Karpas-422 (cell line): ENCODE results near the gene RGPD6. TPM values are rescaled to one million over a fixed set of nuclear protein-coding genes. Genes with fewer than 3 reads are reported as not detected.
"Not testable (repeated sequence)": the region's sequence is repeated elsewhere in the genome, so short reads cannot be mapped to it uniquely, and the experiment has no call there.

Source experiments
- DNase-seq: peaks from one replicate; pipeline ENCODE4 v3.0.0-alpha.2; 2015
- H2AFZ ChIP-seq: fragments of 200-600 bp; sonication (generic); 2 replicates; pipeline ENCODE4 v1.6.1; 2014; ENCODE audit warnings: antibody characterized with exemption, low read length, mixed read lengths
- H3K27ac ChIP-seq: fragments of 200-600 bp; sonication (generic); 2 replicates; pipeline ENCODE4 v1.5.1; 2014; ENCODE audit warnings: mild to moderate bottlenecking, low read length, moderate library complexity
- H3K27me3 ChIP-seq: fragments of 200-600 bp; sonication (generic); 2 replicates; pipeline ENCODE4 v1.6.1; 2014; ENCODE audit warnings: low read length, mixed read lengths
- H3K36me3 ChIP-seq: fragments of 200-600 bp; sonication (generic); 2 replicates; pipeline ENCODE4 v1.6.1; 2014; ENCODE audit warnings: low read length, mixed read lengths; ENCODE audit not compliant: insufficient read depth
- H3K4me1 ChIP-seq: fragments of 200-600 bp; sonication (generic); 2 replicates; pipeline ENCODE4 v1.6.1; 2014; ENCODE audit warnings: mild to moderate bottlenecking, low read length, mixed read lengths
- H3K4me2 ChIP-seq: fragments of 200-600 bp; sonication (generic); 2 replicates; pipeline ENCODE4 v1.6.1; 2014; ENCODE audit warnings: low read length, low read depth, mild to moderate bottlenecking; ENCODE audit not compliant: poor library complexity, severe bottlenecking
- H3K4me3 ChIP-seq: fragments of 200-600 bp; sonication (generic); 2 replicates; pipeline ENCODE4 v1.5.1; 2014; ENCODE audit warnings: mild to moderate bottlenecking, antibody characterized with exemption, low read length, mixed read lengths
- H3K79me2 ChIP-seq: fragments of 200-600 bp; sonication (generic); 2 replicates; pipeline ENCODE4 v1.6.1; 2014; ENCODE audit warnings: mild to moderate bottlenecking, low read length, mixed read lengths
- H3K9ac ChIP-seq: fragments of 200-600 bp; sonication (generic); 2 replicates; pipeline ENCODE4 v1.6.0; 2014; ENCODE audit warnings: low read length
- H3K9me2 ChIP-seq: fragments of 200-600 bp; sonication (generic), shearing (Covaris generic); replicated peaks from 2 replicates; pipeline ENCODE4 v1.6.0; 2014; ENCODE audit warnings: mild to moderate bottlenecking, low read length, moderate library complexity; ENCODE audit not compliant: insufficient read depth
- H3K9me3 ChIP-seq: fragments of 300-700, 200-600 bp; sonication (generic); 2 replicates; pipeline ENCODE4 v1.6.1; 2014; ENCODE audit warnings: low read length, mixed read lengths
- H4K20me1 ChIP-seq: fragments of 200-600 bp; sonication (generic); 2 replicates; pipeline ENCODE4 v1.6.1; 2014; ENCODE audit warnings: mild to moderate bottlenecking, antibody characterized with exemption, low read length, low read depth; ENCODE audit not compliant: insufficient read depth
- total RNA-seq: library from RNA; depleted of rRNA; stranded (reverse); fragments of >200 nt; shearing (Covaris generic); gene quantifications from 2 replicates; pipeline ENCODE4 v1.2.3, GENCODE V29; 2014; ENCODE audit warnings: low replicate concordance; rRNA removed

The RGPD6 gene
- total RNA-seq, result 0.43 and 1.2 TPM in 2 replicates

DNA sequence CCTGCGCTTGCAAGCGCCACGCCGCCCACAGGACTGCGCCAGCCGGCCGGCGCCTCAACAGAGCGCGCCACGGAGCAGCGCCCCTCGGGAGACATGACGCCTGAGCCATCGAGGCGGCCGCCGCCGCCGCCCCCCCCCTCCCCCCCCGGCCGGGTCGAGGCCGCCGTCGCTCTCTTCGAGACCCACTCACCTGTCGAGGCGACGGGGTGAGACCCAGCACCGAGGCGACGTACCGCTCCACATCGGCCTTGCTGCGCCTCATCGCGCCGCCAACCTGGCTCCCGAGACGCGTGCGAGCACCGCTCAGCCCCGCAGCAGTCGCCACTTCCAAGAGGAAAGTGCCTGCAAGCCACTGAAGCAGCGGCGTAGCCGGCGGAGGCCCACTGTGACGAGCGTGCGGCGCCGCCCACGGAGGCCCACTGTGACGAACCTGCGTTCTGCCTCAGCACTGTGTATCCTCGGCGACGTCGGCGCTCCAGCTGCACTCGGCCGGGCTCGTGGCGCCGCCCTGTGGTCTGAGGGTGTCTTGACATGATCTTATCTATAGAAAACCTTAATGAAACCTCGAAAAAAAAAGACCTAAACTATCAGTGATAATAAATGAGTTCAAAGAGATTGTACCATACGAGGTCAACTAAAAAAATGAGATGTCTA, at the start of gene RGPD6:
TSS of gene RGPD6 (minus strand) at position 460 of the 654 bp plus-strand sequence. CDS start at position 262, 198 bp downstream.
- H3K9me3 ChIP-seq, H3K9ac ChIP-seq, H3K36me3 ChIP-seq, H4K20me1 ChIP-seq, DNase-seq, H3K79me2 ChIP-seq, H3K4me2 ChIP-seq, H3K27ac ChIP-seq, H3K27me3 ChIP-seq, H2AFZ ChIP-seq, H3K4me1 ChIP-seq, H3K4me3 ChIP-seq, H3K9me2 ChIP-seq: not testable (repeated sequence)

DNA sequence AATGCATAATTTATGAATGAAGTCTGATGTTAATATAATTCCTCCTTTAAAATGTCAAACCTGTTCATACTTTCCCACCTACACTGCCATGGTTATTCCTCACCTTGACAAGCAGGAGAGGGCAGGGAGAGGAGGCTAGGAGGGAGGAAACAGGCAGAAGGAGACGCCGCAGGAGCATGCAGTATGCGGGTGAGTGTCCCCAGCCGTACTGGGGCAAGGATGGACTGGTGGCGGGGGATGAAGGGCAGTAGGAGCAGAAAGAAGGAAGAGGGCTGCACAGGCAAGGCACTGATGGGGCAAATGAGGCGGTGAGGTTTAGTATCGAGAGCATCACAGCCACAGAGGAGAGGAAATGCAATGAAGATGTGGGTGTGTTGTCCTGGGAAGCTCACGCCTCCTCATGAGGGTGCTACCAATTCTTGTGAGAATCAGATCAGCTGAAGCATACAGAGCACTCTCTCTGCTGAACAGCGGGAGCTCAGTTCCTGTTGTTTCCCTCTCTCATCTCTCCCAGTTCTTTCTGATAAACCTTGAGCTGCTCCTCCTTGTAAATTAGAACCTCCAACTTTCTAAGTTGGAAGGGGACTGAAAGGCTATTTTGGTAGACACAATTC, 42.4 kb upstream of the RGPD6 start:
- H3K4me3 ChIP-seq, H3K79me2 ChIP-seq, H3K9ac ChIP-seq, H3K27ac ChIP-seq, H2AFZ ChIP-seq, H3K9me3 ChIP-seq, H3K36me3 ChIP-seq, DNase-seq, H3K27me3 ChIP-seq, H3K4me2 ChIP-seq, H4K20me1 ChIP-seq, H3K4me1 ChIP-seq, H3K9me2 ChIP-seq: not testable (repeated sequence)

DNA sequence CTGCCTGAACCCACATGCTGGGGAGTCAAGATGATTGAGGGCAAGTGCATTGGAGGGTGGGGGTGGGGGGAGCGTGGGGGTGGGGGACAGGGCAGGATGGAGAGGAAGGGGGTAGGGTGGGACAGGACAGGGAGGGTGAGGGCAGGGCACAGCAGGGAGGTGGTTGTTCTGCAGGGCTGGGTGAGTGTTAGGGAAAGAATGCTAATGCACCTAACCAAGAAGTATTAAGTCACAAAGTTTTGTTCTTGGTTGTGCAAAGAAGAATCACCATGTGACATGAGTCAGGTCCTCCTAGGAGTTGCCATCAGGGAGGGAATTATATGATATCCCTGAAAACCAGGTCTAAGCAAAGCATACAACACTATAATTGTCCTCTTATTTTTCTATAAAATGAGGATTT, 36.9 kb upstream of the RGPD6 start:
- not testable (repeated sequence) for H3K9me3 ChIP-seq, H3K79me2 ChIP-seq, H3K9ac ChIP-seq, H3K27me3 ChIP-seq, H3K4me1 ChIP-seq, H3K9me2 ChIP-seq, H3K4me3 ChIP-seq, DNase-seq, H4K20me1 ChIP-seq, H3K4me2 ChIP-seq, H2AFZ ChIP-seq, H3K36me3 ChIP-seq, H3K27ac ChIP-seq

DNA sequence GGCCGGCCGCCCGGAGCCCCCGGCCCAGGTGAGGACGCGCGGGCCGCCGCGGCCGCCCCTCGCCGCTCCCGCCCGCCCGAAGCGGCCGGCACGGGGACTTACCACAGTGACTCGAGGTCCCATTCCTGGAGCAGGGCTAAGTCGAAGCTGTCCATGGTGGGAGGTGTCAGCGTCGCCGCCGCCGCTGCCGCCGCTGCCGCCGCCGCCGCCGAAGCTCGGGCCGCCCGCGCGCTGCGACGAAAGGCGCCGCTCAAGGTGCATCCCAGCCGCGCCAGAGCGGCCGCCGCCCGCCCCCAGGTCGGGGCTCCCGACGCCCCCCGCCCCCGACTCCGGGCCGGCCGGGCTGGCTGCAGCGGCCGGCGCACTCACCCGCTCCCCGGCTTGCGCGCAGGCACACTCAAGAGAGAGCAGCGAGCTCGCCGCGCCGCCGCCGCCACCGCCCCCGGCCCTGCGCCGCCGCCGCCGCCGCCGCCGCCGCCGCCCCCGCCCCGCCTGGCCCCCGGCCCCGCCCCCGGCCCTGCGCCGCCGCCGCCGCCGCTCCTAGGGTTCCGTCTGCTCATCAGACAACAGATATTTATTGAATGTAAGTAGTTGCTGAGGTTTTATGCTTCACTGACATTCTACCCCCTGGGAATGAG, 33.7 kb upstream of the RGPD6 start:
- not testable (repeated sequence) for DNase-seq, H3K79me2 ChIP-seq, H3K4me2 ChIP-seq, H3K9me3 ChIP-seq, H3K27ac ChIP-seq, H3K4me3 ChIP-seq, H3K27me3 ChIP-seq, H3K4me1 ChIP-seq, H3K9ac ChIP-seq, H2AFZ ChIP-seq, H4K20me1 ChIP-seq, H3K9me2 ChIP-seq, H3K36me3 ChIP-seq

DNA sequence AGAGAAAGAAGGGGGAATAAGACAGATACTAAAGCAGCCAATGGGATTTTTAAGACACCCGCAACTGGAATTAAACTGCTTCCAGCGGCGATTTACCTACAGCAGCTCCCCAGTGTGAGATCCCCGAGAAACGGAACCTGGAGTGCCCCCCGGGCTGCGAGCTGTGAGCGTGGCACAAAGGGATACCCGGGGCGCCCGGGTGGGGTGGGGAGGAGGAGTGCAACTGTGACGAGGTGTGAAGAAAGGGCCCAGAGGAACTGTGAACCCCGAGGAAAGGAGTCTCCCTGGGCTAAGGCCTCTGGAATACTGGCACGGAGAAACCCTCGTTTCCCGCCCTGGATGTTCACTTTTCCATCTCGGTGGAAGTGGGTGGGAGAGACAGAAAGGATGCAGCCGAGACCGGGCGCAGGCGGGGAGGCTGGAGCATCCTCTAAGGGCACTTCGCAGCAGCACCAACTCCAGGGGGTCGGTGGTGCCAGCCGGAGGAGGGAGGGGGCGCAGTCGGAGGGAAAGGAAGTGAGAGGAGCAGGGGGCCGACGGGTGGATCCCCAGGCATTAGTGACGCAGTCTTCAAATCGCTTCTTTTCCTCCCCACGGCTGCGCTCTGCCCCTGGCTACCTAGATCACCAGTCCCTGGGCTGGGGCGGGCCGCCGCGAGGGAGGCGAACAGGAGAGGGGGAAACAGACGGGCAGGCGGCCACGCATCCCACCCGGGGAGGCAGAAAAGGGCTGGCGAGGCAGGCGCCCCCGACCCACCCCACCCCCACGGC, 33.0 kb upstream of the RGPD6 start:
- not testable (repeated sequence) for H3K9me2 ChIP-seq, H3K27me3 ChIP-seq, H4K20me1 ChIP-seq, H2AFZ ChIP-seq, H3K36me3 ChIP-seq, H3K9ac ChIP-seq, H3K9me3 ChIP-seq, H3K4me2 ChIP-seq, H3K79me2 ChIP-seq, H3K4me1 ChIP-seq, H3K4me3 ChIP-seq, DNase-seq, H3K27ac ChIP-seq

DNA sequence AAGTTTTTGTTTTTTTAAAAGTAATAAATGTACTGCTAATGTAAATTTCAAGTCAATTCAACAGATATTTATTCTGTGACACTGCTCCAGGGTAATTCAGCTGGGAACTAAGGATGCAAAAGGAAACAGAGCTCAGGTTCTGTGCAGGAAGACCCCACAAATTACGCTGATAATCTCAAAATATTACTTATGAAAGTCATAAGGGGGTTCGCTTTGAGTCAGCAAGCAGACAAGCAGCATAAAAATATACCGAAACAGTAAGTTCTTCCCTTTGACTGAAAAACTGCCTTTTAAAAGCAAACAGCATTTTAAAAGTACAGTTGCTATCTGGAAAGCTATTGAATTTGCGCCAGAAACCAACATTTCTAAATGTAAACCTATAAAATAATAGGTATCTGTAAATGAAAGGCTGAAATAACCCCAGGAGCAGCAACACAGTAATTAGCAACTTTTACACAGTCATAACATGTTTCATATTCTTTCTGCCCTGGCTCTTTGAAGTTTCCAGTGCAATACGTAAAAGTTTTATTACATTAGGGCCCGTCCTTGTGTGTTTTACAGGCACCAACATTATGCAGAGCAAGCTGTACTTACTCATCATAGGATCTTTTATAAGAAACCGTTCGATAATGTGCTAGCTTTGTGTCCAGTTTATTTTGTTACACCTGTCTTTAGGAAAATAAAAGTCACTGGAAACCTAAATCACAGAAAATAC, 31.9 kb upstream of the RGPD6 start:
- H3K4me1 ChIP-seq, H3K27ac ChIP-seq, H3K79me2 ChIP-seq, H4K20me1 ChIP-seq, H3K9me3 ChIP-seq, H3K4me3 ChIP-seq, H3K9ac ChIP-seq, H3K9me2 ChIP-seq, H3K27me3 ChIP-seq, H2AFZ ChIP-seq, DNase-seq, H3K4me2 ChIP-seq, H3K36me3 ChIP-seq: not testable (repeated sequence)

DNA sequence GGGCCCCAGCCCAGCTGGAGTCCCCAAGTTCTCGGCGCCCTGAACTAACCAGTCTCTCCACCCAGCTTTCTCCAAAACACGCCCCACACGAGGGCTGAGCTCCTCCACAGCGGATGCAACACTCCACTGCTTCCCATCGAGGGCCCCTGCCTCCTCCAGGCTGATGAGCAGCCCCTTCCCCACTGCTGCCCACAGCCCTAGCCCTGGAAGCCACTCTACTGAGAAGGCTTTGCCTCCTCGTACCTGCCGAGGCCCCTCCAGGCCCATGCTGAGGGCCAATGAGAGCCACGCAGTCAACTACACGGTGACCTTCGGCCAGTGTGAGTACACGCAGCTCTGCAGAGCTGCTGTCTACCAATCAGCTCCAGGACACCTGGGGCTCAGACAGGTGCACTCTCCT, 28.0 kb upstream of the RGPD6 start:
- not testable (repeated sequence) for H3K27ac ChIP-seq, H3K27me3 ChIP-seq, H4K20me1 ChIP-seq, H2AFZ ChIP-seq, H3K9ac ChIP-seq, H3K36me3 ChIP-seq, H3K9me3 ChIP-seq, H3K4me3 ChIP-seq, H3K9me2 ChIP-seq, DNase-seq, H3K4me2 ChIP-seq, H3K79me2 ChIP-seq, H3K4me1 ChIP-seq
